OCI-LY1 (cell line): ENCODE data around the gene CTIF.

ENCODE experiments used
- H2AFZ ChIP-seq: fragments of 200-600 bp; sonication (generic), shearing (Covaris generic); 2 replicates; pipeline ENCODE4 v1.6.0; 2014; ENCODE audit warnings: antibody characterized with exemption, mild to moderate bottlenecking, low read length
- H3F3A ChIP-seq: fragments of 200-600 bp; sonication (generic), shearing (Covaris generic); 2 replicates; pipeline ENCODE4 v1.6.0; 2014; ENCODE audit warnings: mild to moderate bottlenecking, antibody characterized with exemption, low read length, moderate library complexity; ENCODE audit not compliant: insufficient read depth
- H3K27ac ChIP-seq: fragments of 200-600 bp; sonication (generic); 2 replicates; pipeline ENCODE4 v1.5.1; 2014; ENCODE audit warnings: low read length, mixed run types, mild to moderate bottlenecking, low read depth; ENCODE audit not compliant: poor library complexity, severe bottlenecking
- H3K27me3 ChIP-seq: fragments of 200-600 bp; sonication (generic); 2 replicates; pipeline ENCODE4 v1.6.0; 2014; ENCODE audit warnings: antibody characterized with exemption, mild to moderate bottlenecking, low read length, moderate library complexity; ENCODE audit not compliant: insufficient read depth
- H3K36me3 ChIP-seq: fragments of 200-600 bp; sonication (generic); 2 replicates; pipeline ENCODE4 v1.6.1; 2014; ENCODE audit warnings: mild to moderate bottlenecking, antibody characterized with exemption, low read length, moderate library complexity, mixed read lengths; ENCODE audit not compliant: insufficient read depth
- H3K4me1 ChIP-seq: fragments of 200-600 bp; sonication (generic); 2 replicates; pipeline ENCODE4 v1.5.1; 2014; ENCODE audit warnings: mild to moderate bottlenecking, low read length, moderate library complexity; ENCODE audit not compliant: insufficient read depth, severe bottlenecking
- H3K4me2 ChIP-seq: fragments of 200-600 bp; sonication (generic), shearing (Covaris generic); 2 replicates; pipeline ENCODE4 v1.6.1; 2014; ENCODE audit warnings: low read length
- H3K4me3 ChIP-seq: fragments of 200-600 bp; sonication (generic); 2 replicates; pipeline ENCODE4 v1.5.1; 2014; ENCODE audit warnings: low read length, low read depth, mild to moderate bottlenecking, mixed read lengths; ENCODE audit not compliant: poor library complexity, severe bottlenecking
- H3K79me2 ChIP-seq: fragments of 200-600 bp; shearing (Covaris generic); 2 replicates; pipeline ENCODE4 v1.6.1; 2016; ENCODE audit warnings: mixed run types, low read length, mixed read lengths; ENCODE audit not compliant: insufficient read depth
- H3K9ac ChIP-seq: fragments of 200-600 bp; sonication (generic), shearing (Covaris generic); 2 replicates; pipeline ENCODE4 v1.6.1; 2014; ENCODE audit warnings: mild to moderate bottlenecking, low read length, mixed read lengths
- H3K9me2 ChIP-seq: fragments of 200-600 bp; sonication (generic), shearing (Covaris generic); 2 replicates; pipeline ENCODE4 v1.6.1; 2014; ENCODE audit warnings: low read depth, mild to moderate bottlenecking, low read length, mixed read lengths
- H3K9me3 ChIP-seq: fragments of 200-600 bp; shearing (Covaris generic); 2 replicates; pipeline ENCODE4 v1.6.1; 2014; ENCODE audit warnings: low read length, mixed read lengths
- H4K20me1 ChIP-seq: fragments of 200-600 bp; sonication (generic), shearing (Covaris generic); 2 replicates; pipeline ENCODE4 v1.6.0; 2016; ENCODE audit warnings: mild to moderate bottlenecking, low read length; ENCODE audit not compliant: insufficient read depth
- EZH2 ChIP-seq: fragments of 200-600 bp; sonication (generic), shearing (Covaris generic); IDR thresholded peaks from 2 replicates; pipeline ENCODE4 v1.8.0; 2017; ENCODE audit warnings: borderline replicate concordance, mixed run types, mild to moderate bottlenecking, antibody characterized with exemption, low read length, moderate library complexity, mixed read lengths
- TF ChIP-seq, protein P1 (sequence below): fragments of 200-600 bp; sonication (generic), shearing (Covaris generic); IDR thresholded peaks from 2 replicates; pipeline ENCODE4 v1.5.1; 2017; ENCODE audit warnings: mild to moderate bottlenecking, antibody characterized with exemption, low read length, moderate library complexity, mixed read lengths

CTIF gene

DNA sequence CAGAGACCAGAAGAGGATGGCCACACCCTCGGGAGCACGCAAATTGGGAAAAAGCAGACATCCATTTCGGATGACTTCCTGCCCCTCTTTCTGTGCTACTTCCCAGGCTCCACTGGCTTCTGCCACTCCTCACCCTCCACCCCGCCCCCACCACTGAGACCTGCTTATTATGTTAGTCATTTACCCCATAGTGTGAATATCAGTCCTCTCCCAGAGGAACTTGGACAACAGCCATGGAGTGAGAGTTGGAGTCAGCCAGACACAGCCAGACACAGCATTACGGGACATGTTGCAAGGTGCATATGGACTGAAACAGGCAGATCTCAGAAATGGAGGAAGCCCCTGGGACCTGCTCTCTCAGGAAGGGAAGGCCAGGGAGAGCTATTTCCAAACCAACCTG, 51.8 kb downstream of the CTIF start:
- no peak for TF ChIP-seq EZH2
- TF ChIP-seq, protein P1, sequence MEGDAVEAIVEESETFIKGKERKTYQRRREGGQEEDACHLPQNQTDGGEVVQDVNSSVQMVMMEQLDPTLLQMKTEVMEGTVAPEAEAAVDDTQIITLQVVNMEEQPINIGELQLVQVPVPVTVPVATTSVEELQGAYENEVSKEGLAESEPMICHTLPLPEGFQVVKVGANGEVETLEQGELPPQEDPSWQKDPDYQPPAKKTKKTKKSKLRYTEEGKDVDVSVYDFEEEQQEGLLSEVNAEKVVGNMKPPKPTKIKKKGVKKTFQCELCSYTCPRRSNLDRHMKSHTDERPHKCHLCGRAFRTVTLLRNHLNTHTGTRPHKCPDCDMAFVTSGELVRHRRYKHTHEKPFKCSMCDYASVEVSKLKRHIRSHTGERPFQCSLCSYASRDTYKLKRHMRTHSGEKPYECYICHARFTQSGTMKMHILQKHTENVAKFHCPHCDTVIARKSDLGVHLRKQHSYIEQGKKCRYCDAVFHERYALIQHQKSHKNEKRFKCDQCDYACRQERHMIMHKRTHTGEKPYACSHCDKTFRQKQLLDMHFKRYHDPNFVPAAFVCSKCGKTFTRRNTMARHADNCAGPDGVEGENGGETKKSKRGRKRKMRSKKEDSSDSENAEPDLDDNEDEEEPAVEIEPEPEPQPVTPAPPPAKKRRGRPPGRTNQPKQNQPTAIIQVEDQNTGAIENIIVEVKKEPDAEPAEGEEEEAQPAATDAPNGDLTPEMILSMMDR: no peak
- H3K9me3 ChIP-seq: no peaks in the 10 kb centered on the region
- H3K4me1 ChIP-seq: no peaks in the 10 kb centered on the region
- no peaks in the 10 kb centered on the region for H3K79me2 ChIP-seq
- no peak overlapping the region for H3K4me3 ChIP-seq
- no peak overlapping the region for H3K27ac ChIP-seq
- H3F3A ChIP-seq: no peaks in the 10 kb centered on the region
- no peak overlapping the region for H3K9ac ChIP-seq
- H3K9me2 ChIP-seq: no peaks in the 10 kb centered on the region
- H3K4me2 ChIP-seq: no peak overlapping the region
- H2AFZ ChIP-seq: no peak overlapping the region
- H3K36me3 ChIP-seq: no peaks in the 10 kb centered on the region
- H3K27me3 ChIP-seq: no peaks in the 10 kb centered on the region
- H4K20me1 ChIP-seq: no peaks in the 10 kb centered on the region

- H3K9ac ChIP-seq: no peak overlapping the region
- no peak overlapping the region for H3K4me3 ChIP-seq
- no peaks in the 10 kb centered on the region for H4K20me1 ChIP-seq
Observed at GRCh38 chr18:48592540-48593171, 53.8 kb downstream of the CTIF start.

GRCh38 chr18:48594471-48595094, 55.8 kb downstream of the CTIF start:
- no peaks in the 10 kb centered on the region for H3K36me3 ChIP-seq
- no peak overlapping the region for H2AFZ ChIP-seq
- H3K9me2 ChIP-seq: no peaks in the 10 kb centered on the region
- no peak overlapping the region for H3K9ac ChIP-seq
- no peak for TF ChIP-seq EZH2
- TF ChIP-seq, protein P1: no peak
- no peak overlapping the region for H3K4me2 ChIP-seq
- H3K27me3 ChIP-seq: no peaks in the 10 kb centered on the region; the same call in 1 of the 2 replicates
- no peaks in the 10 kb centered on the region for H3F3A ChIP-seq
- H3K27ac ChIP-seq: no peak overlapping the region
- H3K79me2 ChIP-seq: no peaks in the 10 kb centered on the region
- H3K4me1 ChIP-seq: no peaks in the 10 kb centered on the region
- H3K4me3 ChIP-seq: no peak overlapping the region
- no peaks in the 10 kb centered on the region for H3K9me3 ChIP-seq
- no peaks in the 10 kb centered on the region for H4K20me1 ChIP-seq

More at GRCh38 chr18:48592540-48593171, 53.8 kb downstream of the CTIF start:
- H3K9me3 ChIP-seq: no peaks in the 10 kb centered on the region
- H3K9me2 ChIP-seq: no peaks in the 10 kb centered on the region
- H3K27me3 ChIP-seq: no peaks in the 10 kb centered on the region
- TF ChIP-seq, protein P1: no peak
- no peak for TF ChIP-seq EZH2
- H3K36me3 ChIP-seq: no peaks in the 10 kb centered on the region
- no peaks in the 10 kb centered on the region for H3F3A ChIP-seq
- no peaks in the 10 kb centered on the region for H3K79me2 ChIP-seq
- H3K4me2 ChIP-seq: no peak overlapping the region
- no peaks in the 10 kb centered on the region for H3K4me1 ChIP-seq
- no peak overlapping the region for H2AFZ ChIP-seq
- no peak overlapping the region for H3K27ac ChIP-seq
